OCI-LY3 (cell line): Measurements from ENCODE around the gene GM2A.
A peak's percentile ranks its signal among the peaks of the same experiment; 100 is the strongest.

Experiments
- H2AFZ ChIP-seq: fragments of 200-600, 300-600 bp; shearing (Covaris generic); 2 replicates; pipeline ENCODE4 v1.6.0; 2014; ENCODE audit warnings: antibody characterized with exemption, low read depth, low read length
- H3K27ac ChIP-seq: fragments of 200-600, 300-600 bp; sonication (generic); 2 replicates; pipeline ENCODE4 v1.5.1; 2014; ENCODE audit warnings: mild to moderate bottlenecking, low read length, moderate library complexity, mixed read lengths
- H3K27me3 ChIP-seq: fragments of 200-600, 300-600 bp; sonication (generic); 2 replicates; pipeline ENCODE4 v1.6.1; 2014; ENCODE audit warnings: low read depth, low read length, mixed read lengths
- H3K36me3 ChIP-seq: fragments of 200-600, 300-600 bp; sonication (generic); replicated peaks from 2 replicates; pipeline ENCODE3; 2014; ENCODE audit warnings: low read depth, low read length, mixed read lengths
- H3K4me1 ChIP-seq: fragments of 300-600, 200-600 bp; sonication (generic); 2 replicates; pipeline ENCODE4 v1.6.1; 2014; ENCODE audit warnings: low read length, mixed read lengths
- H3K4me2 ChIP-seq: fragments of 200-600, 300-600 bp; sonication (generic); 2 replicates; pipeline ENCODE4 v1.6.1; 2014; ENCODE audit warnings: low read length, mixed read lengths
- H3K4me3 ChIP-seq: fragments of 300-600, 200-600 bp; sonication (generic); 2 replicates; pipeline ENCODE4 v1.5.1; 2014; ENCODE audit warnings: antibody characterized with exemption, mild to moderate bottlenecking, low read length, moderate library complexity
- H3K79me2 ChIP-seq: fragments of 300-600, 200-600 bp; shearing (Covaris generic); 2 replicates; pipeline ENCODE4 v1.6.1; 2014; ENCODE audit warnings: mild to moderate bottlenecking, low read length, mixed read lengths
- H3K9ac ChIP-seq: fragments of 300-600, 200-600 bp; shearing (Covaris generic); 2 replicates; pipeline ENCODE4 v1.6.0; 2014; ENCODE audit warnings: mild to moderate bottlenecking, low read length, moderate library complexity
- H3K9me3 ChIP-seq: fragments of 200-600, 300-600 bp; shearing (Covaris generic); 2 replicates; pipeline ENCODE4 v1.6.1; 2014; ENCODE audit warnings: low read length, mixed read lengths; ENCODE audit not compliant: insufficient read depth
- H4K20me1 ChIP-seq: fragments of 200-600, 300-600 bp; sonication (generic); 2 replicates; pipeline ENCODE4 v1.6.1; 2016; ENCODE audit warnings: low read length, mixed read lengths; ENCODE audit not compliant: insufficient read depth
- EZH2phosphoT487 ChIP-seq: fragments of 200-600 bp; shearing (Covaris generic); IDR thresholded peaks from 2 replicates; pipeline ENCODE4 v1.6.1; 2018; ENCODE audit warnings: antibody characterized with exemption, mixed run types, low read depth
- TF ChIP-seq, protein P1 (sequence below): fragments of 200-600, 300-600 bp; sonication (generic); IDR thresholded peaks from 2 replicates; pipeline ENCODE4 v1.5.1; 2014; ENCODE audit warnings: antibody characterized with exemption, low read length, low read depth

The GM2A gene

DNA sequence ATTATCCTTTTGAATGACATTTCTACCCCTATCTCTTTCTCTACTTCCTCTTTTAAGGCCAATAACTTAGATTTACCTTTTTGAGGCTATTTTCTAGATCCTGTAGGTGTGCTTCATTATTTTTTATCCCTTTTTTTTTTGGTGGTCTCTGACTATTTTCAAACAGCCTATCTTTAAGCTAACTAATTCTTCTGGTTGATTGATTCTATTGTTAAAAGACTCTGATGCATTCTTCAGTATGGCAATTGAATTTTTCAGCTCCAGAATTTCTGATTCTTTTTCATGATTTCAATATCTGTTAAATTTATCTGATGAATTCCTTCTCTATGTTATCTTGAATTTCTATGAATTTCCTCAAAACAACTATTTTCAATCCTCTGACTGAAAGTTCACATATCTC lies 57.9 kb downstream of the GM2A start:
- no peaks in the 10 kb centered on the region for H4K20me1 ChIP-seq
- no peak overlapping the region for H3K4me3 ChIP-seq
- H3K9me3 ChIP-seq: peaks cover 2% of the 10 kb centered on the region; the same call in 1 of the 2 replicates
- no peak overlapping the region for H2AFZ ChIP-seq
- TF ChIP-seq, protein P1, sequence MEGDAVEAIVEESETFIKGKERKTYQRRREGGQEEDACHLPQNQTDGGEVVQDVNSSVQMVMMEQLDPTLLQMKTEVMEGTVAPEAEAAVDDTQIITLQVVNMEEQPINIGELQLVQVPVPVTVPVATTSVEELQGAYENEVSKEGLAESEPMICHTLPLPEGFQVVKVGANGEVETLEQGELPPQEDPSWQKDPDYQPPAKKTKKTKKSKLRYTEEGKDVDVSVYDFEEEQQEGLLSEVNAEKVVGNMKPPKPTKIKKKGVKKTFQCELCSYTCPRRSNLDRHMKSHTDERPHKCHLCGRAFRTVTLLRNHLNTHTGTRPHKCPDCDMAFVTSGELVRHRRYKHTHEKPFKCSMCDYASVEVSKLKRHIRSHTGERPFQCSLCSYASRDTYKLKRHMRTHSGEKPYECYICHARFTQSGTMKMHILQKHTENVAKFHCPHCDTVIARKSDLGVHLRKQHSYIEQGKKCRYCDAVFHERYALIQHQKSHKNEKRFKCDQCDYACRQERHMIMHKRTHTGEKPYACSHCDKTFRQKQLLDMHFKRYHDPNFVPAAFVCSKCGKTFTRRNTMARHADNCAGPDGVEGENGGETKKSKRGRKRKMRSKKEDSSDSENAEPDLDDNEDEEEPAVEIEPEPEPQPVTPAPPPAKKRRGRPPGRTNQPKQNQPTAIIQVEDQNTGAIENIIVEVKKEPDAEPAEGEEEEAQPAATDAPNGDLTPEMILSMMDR: no peak
- TF ChIP-seq EZH2phosphoT487: no peak
- no peak overlapping the region for H3K27ac ChIP-seq
- H3K9ac ChIP-seq: no peak overlapping the region
- no peaks in the 10 kb centered on the region for H3K36me3 ChIP-seq
- 0 out of 2 replicates have a peak, but pooled peaks cover 7% of the 10 kb centered on the region for H3K27me3 ChIP-seq
- no peaks in the 10 kb centered on the region for H3K4me1 ChIP-seq
- no peaks in the 10 kb centered on the region for H3K79me2 ChIP-seq
- H3K4me2 ChIP-seq: no peak overlapping the region

- H3K36me3 ChIP-seq: no peaks in the 10 kb centered on the region
- no peak overlapping the region for H3K9ac ChIP-seq
- H3K79me2 ChIP-seq: no peaks in the 10 kb centered on the region
- H4K20me1 ChIP-seq: no peaks in the 10 kb centered on the region
- 0 out of 2 replicates have a peak, but pooled peaks cover 7% of the 10 kb centered on the region for H3K27me3 ChIP-seq
- H3K4me3 ChIP-seq: no peak overlapping the region
- no peak overlapping the region for H3K4me2 ChIP-seq
- H3K9me3 ChIP-seq: peaks cover 2% of the 10 kb centered on the region; the same call in 1 of the 2 replicates
- H2AFZ ChIP-seq: no peak overlapping the region
- H3K27ac ChIP-seq: no peak overlapping the region
- TF ChIP-seq, protein P1: no peak
- no peak for TF ChIP-seq EZH2phosphoT487
- H3K4me1 ChIP-seq: no peaks in the 10 kb centered on the region
Observed at GRCh38 chr5:151312756-151313324, 59.9 kb downstream of the GM2A start.

DNA sequence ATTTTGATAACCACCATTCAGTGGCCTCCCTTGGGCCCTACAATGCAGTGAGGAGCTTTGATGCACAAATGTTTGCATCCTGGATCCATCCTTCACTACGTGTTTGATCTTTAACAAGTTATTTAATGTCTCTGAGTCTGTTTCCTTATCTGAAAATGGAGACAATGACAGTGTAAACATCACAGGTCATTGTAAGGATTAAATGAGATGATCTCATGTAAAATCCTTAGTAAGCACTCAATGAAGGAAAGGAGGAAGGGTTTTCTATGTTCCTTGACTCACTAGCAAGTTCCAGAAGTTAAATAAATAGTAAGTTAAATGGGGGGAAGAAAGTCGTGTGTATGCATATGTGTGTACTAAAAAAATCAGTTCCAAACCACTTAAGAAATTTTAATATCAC lies 60.4 kb downstream of the GM2A start:
- H3K4me3 ChIP-seq: no peak overlapping the region
- no peaks in the 10 kb centered on the region for H3K4me1 ChIP-seq
- no peak overlapping the region for H3K27ac ChIP-seq
- no peaks in the 10 kb centered on the region for H4K20me1 ChIP-seq
- TF ChIP-seq, protein P1: no peak
- no peak for TF ChIP-seq EZH2phosphoT487
- no peak overlapping the region for H3K4me2 ChIP-seq
- no peak overlapping the region for H2AFZ ChIP-seq
- H3K36me3 ChIP-seq: no peaks in the 10 kb centered on the region
- peaks cover 2% of the 10 kb centered on the region; the same call in 1 of the 2 replicates for H3K9me3 ChIP-seq
- no peak overlapping the region for H3K9ac ChIP-seq
- H3K27me3 ChIP-seq: 0 out of 2 replicates have a peak, but pooled peaks cover 7% of the 10 kb centered on the region
- H3K79me2 ChIP-seq: no peaks in the 10 kb centered on the region

- H3K79me2 ChIP-seq: no peaks in the 10 kb centered on the region
- H4K20me1 ChIP-seq: no peaks in the 10 kb centered on the region
- H3K27me3 ChIP-seq: 0 out of 2 replicates have a peak, but pooled peaks cover 7% of the 10 kb centered on the region
- no peaks in the 10 kb centered on the region for H3K36me3 ChIP-seq
- H3K9ac ChIP-seq: no peak overlapping the region
- H3K4me1 ChIP-seq: peaks cover 6% of the 10 kb centered on the region
- TF ChIP-seq, protein P1: peak; percentile 80
- TF ChIP-seq EZH2phosphoT487: no peak
- H3K4me3 ChIP-seq: no peak overlapping the region
- peak overlapping the region; percentile 5; the same call in 1 of the 2 replicates for H3K4me2 ChIP-seq
- no peak overlapping the region for H2AFZ ChIP-seq
- H3K27ac ChIP-seq: no peak overlapping the region
- H3K9me3 ChIP-seq: peaks cover 2% of the 10 kb centered on the region; the same call in 1 of the 2 replicates
Observed at GRCh38 chr5:151315998-151316597, 63.1 kb downstream of the GM2A start.
